Activated naive CD4-positive, alpha-beta T cell treated with anti-CD3 and anti-CD28 coated beads for 36 hours (primary cell): Measurements from ENCODE around the gene NKAIN2. TPM values are rescaled to one million over a fixed set of nuclear protein-coding genes. Genes with fewer than 3 reads are reported as not detected.

Experiments used
- CTCF ChIA-PET: fragments of 350-600 bp; sonication (Branson Sonifier 250); formaldehyde crosslinking; loops from one replicate; lab custom pipeline; 2021; ENCODE audit warnings: antibody characterized with exemption; lab: Charles Lee
- DNase-seq: peaks from one replicate; pipeline ENCODE4 v3.0.0-alpha.2; 2020
- H3K27ac Mint-ChIP-seq: one replicate; pipeline ENCODE4 v1.8.0; 2021; ENCODE audit warnings: mild to moderate bottlenecking, mixed read lengths
- H3K27me3 Mint-ChIP-seq: one replicate; pipeline ENCODE4 v1.8.0; 2021; ENCODE audit warnings: low read depth, mixed read lengths
- H3K36me3 Mint-ChIP-seq: one replicate; pipeline ENCODE4 v1.8.0; 2021; ENCODE audit warnings: low read depth, mixed read lengths
- H3K4me1 Mint-ChIP-seq: one replicate; pipeline ENCODE4 v1.8.0; 2021; ENCODE audit warnings: low read depth, mixed read lengths
- H3K4me3 Mint-ChIP-seq: one replicate; pipeline ENCODE4 v1.8.0; 2021; ENCODE audit warnings: mild to moderate bottlenecking, moderate library complexity, mixed read lengths
- H3K9me3 Mint-ChIP-seq: one replicate; pipeline ENCODE4 v1.8.0; 2021; ENCODE audit warnings: mixed read lengths
- intact Hi-C: fragments of 100-400 bp; cut with micrococcal nuclease; formaldehyde crosslinking; loops from one replicate; pipeline ENCODE4 v1.15.1; 2023
- total RNA-seq, 2 experiments: library from RNA; stranded (reverse); gene quantifications; one replicate each; pipeline ENCODE4 v1.2.3, GENCODE V29; 2021

NKAIN2 gene
- total RNA-seq, 2 experiments from 2014 or later = not detected

DNA sequence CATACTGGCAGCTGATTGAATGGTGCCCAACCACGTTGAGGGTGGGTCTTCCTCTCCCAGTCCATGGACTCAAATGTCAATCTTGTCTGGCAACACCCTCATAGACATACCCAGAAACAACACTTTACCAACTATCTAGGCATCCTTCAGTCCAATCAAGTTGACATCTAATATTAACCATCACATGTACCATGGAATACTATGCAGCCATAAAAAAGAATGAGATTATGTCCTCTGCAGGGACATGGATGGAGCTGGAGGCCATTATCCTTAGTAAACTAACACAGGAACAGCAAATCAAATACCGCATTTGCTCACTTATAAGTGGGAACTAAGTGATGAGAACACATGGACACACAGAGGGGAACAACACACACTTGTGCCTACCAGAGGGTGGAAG lies 951.7 kb downstream of the NKAIN2 start:
- peaks cover 5% of the 10 kb centered on the region for H3K27me3 Mint-ChIP-seq
- no peak for DNase-seq
- H3K36me3 Mint-ChIP-seq = no peaks in the 10 kb centered on the region
- no peak overlapping the region for H3K4me3 Mint-ChIP-seq
- no peaks in the 10 kb centered on the region for H3K4me1 Mint-ChIP-seq
- intact Hi-C loops = no loop called here
- H3K27ac Mint-ChIP-seq = no peak overlapping the region
- no peaks in the 10 kb centered on the region for H3K9me3 Mint-ChIP-seq
- CTCF ChIA-PET = no interaction called here

DNA sequence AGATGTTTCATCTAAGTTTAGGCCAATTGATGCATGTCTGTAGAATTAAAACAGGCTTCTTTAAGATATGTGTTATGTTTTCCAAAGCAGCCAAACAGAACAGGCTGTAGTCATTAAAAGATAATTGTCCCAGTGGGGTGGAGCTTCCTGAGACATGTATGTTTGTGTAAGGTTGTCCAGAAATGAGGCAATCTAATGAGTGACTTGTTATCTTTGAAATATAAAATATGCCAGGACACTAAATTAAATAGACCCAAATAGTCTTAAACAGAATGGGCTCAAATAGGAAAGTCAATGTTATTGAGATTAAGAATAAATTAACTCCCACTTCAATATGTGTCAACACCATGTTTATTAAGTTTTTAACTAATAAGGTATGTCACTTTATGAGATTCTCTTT lies 953.9 kb downstream of the NKAIN2 start:
- Mint-ChIP-seq H3K36me3 (no peaks in the 10 kb centered on the region), H3K27me3 (peaks cover 3% of the 10 kb centered on the region), H3K27ac (no peak overlapping the region), H3K4me3 (no peak overlapping the region), H3K9me3 (no peaks in the 10 kb centered on the region), H3K4me1 (no peaks in the 10 kb centered on the region)
- intact Hi-C loops = no loop called here
- DNase-seq = no peak
- CTCF ChIA-PET = no interaction called here

DNA sequence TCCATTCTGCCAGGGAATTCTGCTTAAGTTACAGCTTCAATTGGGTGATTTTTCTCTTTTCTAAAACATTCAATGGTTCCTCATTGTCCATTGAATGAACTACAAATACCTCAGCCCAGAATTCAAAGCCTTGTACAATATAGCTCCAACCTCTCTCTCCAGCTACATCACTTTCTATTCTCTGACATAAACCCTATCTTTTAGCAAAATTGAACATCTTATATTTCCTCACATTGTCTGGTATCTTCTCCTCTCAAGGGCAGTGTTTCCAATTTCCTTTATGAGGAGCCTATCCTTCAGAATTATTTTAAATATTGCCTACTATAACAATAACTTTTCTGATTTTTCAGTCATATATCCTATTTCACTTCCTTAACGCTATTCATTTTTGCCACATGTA lies 955.0 kb downstream of the NKAIN2 start:
- peaks cover 3% of the 10 kb centered on the region for H3K27me3 Mint-ChIP-seq
- CTCF ChIA-PET = no interaction called here
- DNase-seq = no peak
- no peak overlapping the region for H3K27ac Mint-ChIP-seq
- H3K9me3 Mint-ChIP-seq = no peaks in the 10 kb centered on the region
- H3K4me3 Mint-ChIP-seq = no peak overlapping the region
- H3K36me3 Mint-ChIP-seq = no peaks in the 10 kb centered on the region
- no peaks in the 10 kb centered on the region for H3K4me1 Mint-ChIP-seq
- intact Hi-C loops = no loop called here

DNA sequence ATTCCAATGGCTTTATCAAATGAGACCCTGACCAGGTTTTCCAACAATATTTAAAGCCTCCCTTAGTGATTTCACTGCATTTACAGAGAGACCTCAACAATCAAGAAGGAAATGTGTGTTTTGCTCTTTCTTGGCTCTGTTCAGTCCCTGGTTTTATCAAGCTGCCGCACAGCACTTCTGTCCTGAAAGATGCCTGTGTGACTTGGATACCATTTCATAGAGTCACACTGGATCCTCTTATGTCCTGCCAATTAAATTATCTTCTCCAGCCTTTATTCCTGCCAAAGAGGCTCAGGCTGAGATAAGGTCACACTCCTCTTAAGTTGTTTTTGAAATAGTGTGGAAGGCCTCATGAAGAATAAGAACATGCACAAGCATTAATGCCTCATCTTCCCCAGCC lies 961.6 kb downstream of the NKAIN2 start:
- H3K4me1 Mint-ChIP-seq = no peaks in the 10 kb centered on the region
- H3K27ac Mint-ChIP-seq = no peak overlapping the region
- no peaks in the 10 kb centered on the region for H3K9me3 Mint-ChIP-seq
- intact Hi-C loops = no loop called here
- H3K4me3 Mint-ChIP-seq = no peak overlapping the region
- no peaks in the 10 kb centered on the region for H3K36me3 Mint-ChIP-seq
- DNase-seq = no peak
- no peaks in the 10 kb centered on the region for H3K27me3 Mint-ChIP-seq
- CTCF ChIA-PET = no interaction called here

DNA sequence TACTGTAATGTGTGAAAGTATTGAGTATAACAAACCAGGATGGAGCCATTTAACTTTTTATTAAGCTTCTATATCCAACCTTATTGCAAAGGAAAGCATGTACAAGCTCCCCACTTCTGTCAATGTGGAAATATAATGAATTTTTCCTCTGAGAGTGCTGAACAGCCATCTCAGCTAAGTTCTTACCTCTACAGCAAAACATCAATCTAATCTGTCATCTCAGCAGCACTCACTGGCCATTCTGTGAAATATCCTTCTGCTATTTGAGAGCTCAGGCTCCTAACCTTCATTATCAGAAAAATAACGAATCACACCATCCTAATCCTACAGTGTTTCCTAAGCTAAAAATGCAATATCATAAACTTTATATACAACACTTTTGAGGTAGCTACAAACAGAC lies 964.6 kb downstream of the NKAIN2 start:
- no peak for DNase-seq
- Mint-ChIP-seq H3K4me3 (no peak overlapping the region), H3K4me1 (no peaks in the 10 kb centered on the region), H3K36me3 (no peaks in the 10 kb centered on the region), H3K9me3 (no peaks in the 10 kb centered on the region), H3K27ac (no peak overlapping the region), H3K27me3 (no peaks in the 10 kb centered on the region)
- intact Hi-C loops = no loop called here
- CTCF ChIA-PET = no interaction called here

DNA sequence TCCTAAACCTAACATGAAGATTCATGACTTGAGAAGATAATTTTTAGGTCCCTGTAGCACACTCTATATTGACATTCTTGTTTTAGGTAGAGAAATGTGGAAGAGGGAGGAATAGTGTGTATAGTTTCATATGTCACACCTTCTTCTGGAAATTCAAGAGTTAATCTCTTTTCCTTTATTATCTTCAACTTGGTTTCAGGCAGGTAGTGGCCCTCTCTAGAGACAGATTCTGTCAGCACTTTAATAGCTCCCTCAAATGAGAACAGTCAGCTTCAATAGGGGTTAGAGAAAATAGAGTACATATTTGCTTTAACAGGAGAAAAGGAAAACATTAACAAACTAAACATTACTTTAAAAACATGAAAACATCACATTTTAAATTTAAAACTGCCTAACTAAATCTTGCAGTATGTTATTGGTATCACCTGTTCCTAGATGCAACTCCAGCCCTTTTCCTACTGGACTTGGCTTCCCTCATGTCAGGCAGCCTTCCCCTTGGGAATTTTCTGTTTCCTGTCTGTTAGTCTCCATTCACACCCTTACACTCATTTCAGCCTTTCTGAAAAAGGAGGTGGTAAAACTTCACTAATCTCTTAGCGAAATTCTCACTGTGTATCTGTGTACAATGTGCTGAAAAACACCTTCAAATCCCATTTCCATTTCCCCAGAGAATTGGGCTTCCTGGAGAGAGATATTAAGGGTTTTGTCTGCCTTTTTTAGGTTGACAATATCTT lies 966.3 kb downstream of the NKAIN2 start:
- Mint-ChIP-seq H3K4me1 (no peaks in the 10 kb centered on the region), H3K27me3 (no peaks in the 10 kb centered on the region), H3K27ac (no peak overlapping the region), H3K9me3 (no peaks in the 10 kb centered on the region), H3K4me3 (no peak overlapping the region), H3K36me3 (no peaks in the 10 kb centered on the region)
- CTCF ChIA-PET = no interaction called here
- no peak for DNase-seq
- intact Hi-C loops = no loop called here

DNA sequence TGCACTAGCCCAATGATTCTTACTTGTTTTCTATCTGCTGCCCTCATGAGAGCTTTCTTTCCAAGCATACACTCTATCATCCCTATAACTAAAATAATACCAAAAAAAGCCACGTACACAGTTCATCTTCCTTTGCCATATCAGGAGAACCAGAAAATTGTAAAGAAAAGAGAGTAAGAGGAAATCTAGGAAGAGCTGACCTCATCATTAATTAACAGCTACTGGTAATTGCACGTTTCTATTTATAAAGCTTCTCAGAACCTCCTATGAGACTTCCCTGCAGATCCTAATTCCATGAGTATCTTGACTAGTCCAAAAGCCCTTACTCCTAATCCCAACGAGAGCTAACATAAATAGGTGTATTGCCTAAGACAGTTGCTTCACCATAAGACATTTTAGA lies 967.1 kb downstream of the NKAIN2 start:
- H3K27ac Mint-ChIP-seq = no peak overlapping the region
- intact Hi-C loops = no loop called here
- H3K4me1 Mint-ChIP-seq = no peaks in the 10 kb centered on the region
- CTCF ChIA-PET = no interaction called here
- DNase-seq = no peak
- H3K36me3 Mint-ChIP-seq = no peaks in the 10 kb centered on the region
- no peaks in the 10 kb centered on the region for H3K9me3 Mint-ChIP-seq
- H3K27me3 Mint-ChIP-seq = no peaks in the 10 kb centered on the region
- H3K4me3 Mint-ChIP-seq = no peak overlapping the region

DNA sequence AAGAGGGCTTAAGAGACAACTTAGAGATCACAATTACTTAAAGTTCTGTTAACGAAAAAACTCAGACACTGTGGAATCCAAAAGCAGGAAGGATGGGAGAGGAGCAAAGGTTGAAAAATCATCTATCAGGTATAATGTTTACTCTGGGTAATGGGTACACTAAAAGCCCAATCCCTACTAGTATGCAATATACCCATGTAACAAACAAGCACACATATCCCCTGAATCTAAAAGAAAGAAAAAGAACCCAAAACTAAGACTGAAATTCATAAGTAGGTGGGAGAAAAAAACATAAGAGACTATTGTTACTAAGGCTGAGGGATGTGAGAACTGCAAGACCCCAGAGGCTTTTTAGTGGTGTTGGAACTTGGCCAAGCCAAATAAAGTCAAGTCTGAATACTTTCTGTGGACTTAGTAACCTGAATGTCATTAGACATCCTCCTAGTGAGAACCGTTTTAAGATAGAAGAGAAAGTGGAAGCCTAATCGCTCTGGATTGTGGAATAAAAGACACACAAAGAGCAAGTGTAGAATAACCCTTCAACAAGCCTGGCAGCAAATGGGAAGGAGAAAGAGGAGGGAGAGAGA lies 969.2 kb downstream of the NKAIN2 start:
- CTCF ChIA-PET = no interaction called here
- no peak overlapping the region for H3K27ac Mint-ChIP-seq
- H3K4me3 Mint-ChIP-seq = no peak overlapping the region
- DNase-seq = no peak
- intact Hi-C loops = no loop called here
- H3K27me3 Mint-ChIP-seq = no peaks in the 10 kb centered on the region
- H3K36me3 Mint-ChIP-seq = no peaks in the 10 kb centered on the region
- no peaks in the 10 kb centered on the region for H3K9me3 Mint-ChIP-seq
- no peaks in the 10 kb centered on the region for H3K4me1 Mint-ChIP-seq

DNA sequence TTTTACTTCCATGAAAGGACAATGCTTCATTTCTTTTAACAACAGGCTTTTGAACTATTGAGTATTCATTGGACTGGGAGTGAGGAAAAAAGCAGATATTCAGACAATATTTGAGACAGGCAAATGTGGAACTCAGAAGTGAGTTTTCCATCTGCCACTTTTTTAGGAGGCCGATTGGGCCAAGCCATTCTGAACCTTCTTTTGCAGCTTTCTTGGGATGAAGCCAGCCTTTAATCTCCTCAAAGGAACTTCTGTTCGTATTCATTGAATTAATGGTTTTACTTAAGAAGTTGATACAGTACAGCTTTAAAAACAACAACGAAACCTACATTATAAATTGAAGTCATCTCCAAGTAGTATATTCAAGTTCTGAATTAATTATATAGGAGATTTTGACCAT lies 971.5 kb downstream of the NKAIN2 start:
- Mint-ChIP-seq H3K4me3 (no peak overlapping the region), H3K4me1 (no peaks in the 10 kb centered on the region), H3K9me3 (no peaks in the 10 kb centered on the region), H3K36me3 (no peaks in the 10 kb centered on the region), H3K27me3 (no peaks in the 10 kb centered on the region), H3K27ac (no peak overlapping the region)
- DNase-seq = no peak
- intact Hi-C loops = no loop called here
- CTCF ChIA-PET = no interaction called here

DNA sequence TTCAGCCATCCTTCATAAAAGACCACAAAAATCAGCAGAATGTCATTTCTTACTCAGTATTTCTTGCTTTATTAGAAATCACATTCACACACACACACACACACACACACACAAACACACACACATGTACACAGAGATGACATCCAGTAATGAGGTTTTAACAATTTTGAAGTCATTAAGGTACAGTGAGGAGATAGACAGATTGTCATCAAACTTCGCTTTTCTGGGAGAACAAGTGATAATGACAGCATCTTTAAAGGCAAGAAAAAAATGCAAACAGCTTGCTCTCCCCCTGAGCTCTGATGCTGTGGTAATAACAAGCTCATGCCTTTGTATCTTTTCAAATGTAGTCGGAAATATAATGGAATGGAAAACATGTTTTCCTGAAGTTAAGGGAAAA lies 974.2 kb downstream of the NKAIN2 start:
- Mint-ChIP-seq H3K27me3 (no peaks in the 10 kb centered on the region), H3K27ac (no peak overlapping the region), H3K36me3 (no peaks in the 10 kb centered on the region), H3K4me3 (no peak overlapping the region), H3K9me3 (no peaks in the 10 kb centered on the region), H3K4me1 (no peaks in the 10 kb centered on the region)
- CTCF ChIA-PET = interaction anchor here (0.5 to 0.7 kb wide), 2 partner anchors 462 to 976 kb away, joined by 3 read pairs; no protein-coding TSS in a partner anchor
- intact Hi-C loops = no loop called here
- DNase-seq = no peak

DNA sequence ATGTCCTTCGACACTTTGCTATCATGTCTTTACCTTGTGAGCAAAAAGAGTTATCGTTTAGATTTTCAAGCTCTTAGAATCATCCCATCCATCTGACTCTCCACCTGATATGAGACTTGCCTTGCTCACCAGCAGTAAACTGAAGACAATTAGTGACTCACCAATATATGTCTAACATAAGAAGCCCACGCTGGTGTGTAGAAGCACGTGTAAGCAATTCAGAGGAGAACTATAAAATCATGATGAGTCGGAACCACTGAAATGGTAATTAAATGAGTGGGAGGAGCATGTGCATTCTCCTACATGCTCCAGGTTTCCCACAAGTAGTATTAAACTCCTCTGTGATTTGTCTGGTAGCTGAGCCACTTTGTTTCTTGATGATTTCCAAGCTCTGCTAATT lies 977.0 kb downstream of the NKAIN2 start:
- Mint-ChIP-seq H3K4me3 (no peak overlapping the region), H3K4me1 (no peaks in the 10 kb centered on the region), H3K9me3 (no peaks in the 10 kb centered on the region), H3K27me3 (no peaks in the 10 kb centered on the region), H3K27ac (no peak overlapping the region), H3K36me3 (no peaks in the 10 kb centered on the region)
- no peak for DNase-seq
- intact Hi-C loops = no loop called here
- CTCF ChIA-PET = no interaction called here

DNA sequence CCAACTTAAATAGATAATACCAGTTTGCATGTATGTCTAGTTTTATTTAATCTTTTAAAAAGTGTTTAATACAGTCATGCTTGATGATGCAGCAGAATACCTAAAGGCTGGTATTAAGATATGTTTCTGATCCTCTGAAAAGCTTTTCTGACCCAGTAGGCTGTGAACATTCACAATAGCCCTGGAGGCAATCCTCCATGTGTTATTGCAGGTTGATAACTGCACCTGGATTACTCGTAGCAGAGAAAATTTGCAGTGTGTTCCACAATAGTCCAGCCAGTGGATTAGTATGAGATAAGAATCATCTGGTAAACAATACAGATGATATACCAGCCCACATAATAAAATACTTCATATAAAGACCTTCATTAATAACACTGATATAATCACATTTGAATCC lies 979.7 kb downstream of the NKAIN2 start:
- CTCF ChIA-PET = no interaction called here
- H3K36me3 Mint-ChIP-seq = no peaks in the 10 kb centered on the region
- H3K4me1 Mint-ChIP-seq = no peaks in the 10 kb centered on the region
- H3K27me3 Mint-ChIP-seq = peaks cover 5% of the 10 kb centered on the region
- H3K27ac Mint-ChIP-seq = no peak overlapping the region
- no peaks in the 10 kb centered on the region for H3K9me3 Mint-ChIP-seq
- intact Hi-C loops = no loop called here
- no peak overlapping the region for H3K4me3 Mint-ChIP-seq
- no peak for DNase-seq

DNA sequence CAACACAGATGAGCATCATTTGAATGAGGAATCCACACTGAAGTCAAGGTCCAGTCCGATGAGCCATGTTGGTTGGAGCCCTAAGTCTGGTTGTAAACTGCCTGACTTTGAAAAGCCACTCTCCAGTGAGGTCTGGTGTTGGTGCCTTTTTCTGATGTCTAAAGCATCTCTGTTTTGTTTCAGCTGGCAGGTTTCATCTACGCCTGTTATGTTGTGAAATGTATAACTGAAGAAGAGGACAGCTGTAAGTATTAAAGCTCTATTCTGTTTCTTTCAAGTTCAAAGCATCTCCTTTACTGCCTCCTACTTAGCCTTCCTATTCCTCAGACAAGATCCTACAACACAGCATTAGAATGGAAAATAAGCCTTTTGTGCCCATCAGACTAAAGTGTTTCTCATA lies 987.5 kb downstream of the NKAIN2 start:
- Mint-ChIP-seq H3K4me1 (no peaks in the 10 kb centered on the region), H3K27ac (no peak overlapping the region), H3K36me3 (no peaks in the 10 kb centered on the region), H3K9me3 (no peaks in the 10 kb centered on the region), H3K27me3 (peaks cover 11% of the 10 kb centered on the region), H3K4me3 (no peak overlapping the region)
- intact Hi-C loops = no loop called here
- DNase-seq = no peak
- CTCF ChIA-PET = no interaction called here
